CD4-positive, alpha-beta T cell treated with Interleukin-4 for 1 hour (primary cell): ENCODE measurements around the gene CLDND2.

Experiments
- DNase-seq, 2 donors: peaks; one replicate each; pipeline ENCODE4 v3.0.0-alpha.2; 2020 to 2022

CLDND2 gene

DNA sequence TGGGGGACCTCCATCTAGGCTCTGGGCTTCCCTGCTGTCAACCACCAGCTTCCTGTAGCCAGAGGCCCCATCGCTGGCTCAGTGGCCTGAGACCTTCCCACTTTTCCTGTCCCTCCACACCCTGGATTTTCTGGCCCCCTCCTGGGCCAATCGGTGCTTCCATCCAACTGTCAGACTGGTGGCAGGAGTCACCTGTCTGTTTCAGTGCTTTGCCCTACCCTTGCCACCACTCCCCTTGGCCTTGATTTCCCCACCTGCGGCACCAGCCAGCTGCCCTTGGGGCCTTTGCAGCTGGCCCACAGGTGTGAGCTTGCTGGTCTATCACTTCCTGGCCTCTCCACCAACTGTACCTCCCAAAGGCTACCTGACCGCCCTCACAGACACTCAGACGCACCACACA is 39.4 kb downstream of the CLDND2 start:
- DNase-seq = no peak

DNA sequence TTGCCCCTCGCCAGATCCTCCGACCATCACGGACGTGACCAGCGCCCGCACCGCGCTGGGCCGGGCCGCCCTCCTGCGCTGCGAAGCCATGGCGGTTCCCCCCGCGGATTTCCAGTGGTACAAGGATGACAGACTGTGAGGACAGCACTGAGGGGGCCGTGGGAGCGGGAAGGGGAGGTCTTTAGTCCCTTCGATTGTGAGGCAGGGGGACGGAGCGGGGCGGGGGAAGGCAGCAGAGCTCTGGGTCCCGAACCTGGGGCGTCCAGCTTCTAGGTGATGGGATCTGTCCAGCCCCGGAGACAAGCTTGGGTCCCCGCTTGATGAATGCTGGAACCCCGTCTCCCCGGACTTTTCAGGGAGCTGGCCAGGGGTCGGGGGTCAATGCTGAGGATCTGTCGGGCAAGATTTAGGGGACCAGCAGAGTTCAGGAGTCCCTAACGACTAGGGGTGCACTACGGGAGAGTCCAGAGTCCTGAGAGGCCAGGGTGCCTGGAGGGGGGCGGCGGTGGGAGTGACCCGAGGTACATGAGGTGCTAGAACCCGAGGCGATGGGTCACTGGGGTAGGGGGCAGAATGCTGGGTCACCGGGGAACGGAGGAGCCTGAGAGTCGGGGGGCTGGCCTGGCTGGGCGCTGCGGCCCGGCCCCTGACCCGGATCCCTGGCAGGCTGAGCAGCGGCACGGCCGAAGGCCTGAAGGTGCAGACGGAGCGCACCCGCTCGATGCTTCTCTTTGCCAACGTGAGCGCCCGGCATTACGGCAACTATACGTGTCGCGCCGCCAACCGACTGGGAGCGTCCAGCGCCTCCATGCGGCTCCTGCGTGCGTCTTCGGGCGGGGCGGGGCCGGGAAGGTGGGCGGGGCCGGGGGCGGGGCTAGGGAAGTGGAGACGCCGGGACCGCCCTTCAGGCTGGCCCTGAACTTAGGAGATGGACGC is 41.5 kb downstream of the CLDND2 start:
- DNase-seq = peak; percentile 40 to 63

DNA sequence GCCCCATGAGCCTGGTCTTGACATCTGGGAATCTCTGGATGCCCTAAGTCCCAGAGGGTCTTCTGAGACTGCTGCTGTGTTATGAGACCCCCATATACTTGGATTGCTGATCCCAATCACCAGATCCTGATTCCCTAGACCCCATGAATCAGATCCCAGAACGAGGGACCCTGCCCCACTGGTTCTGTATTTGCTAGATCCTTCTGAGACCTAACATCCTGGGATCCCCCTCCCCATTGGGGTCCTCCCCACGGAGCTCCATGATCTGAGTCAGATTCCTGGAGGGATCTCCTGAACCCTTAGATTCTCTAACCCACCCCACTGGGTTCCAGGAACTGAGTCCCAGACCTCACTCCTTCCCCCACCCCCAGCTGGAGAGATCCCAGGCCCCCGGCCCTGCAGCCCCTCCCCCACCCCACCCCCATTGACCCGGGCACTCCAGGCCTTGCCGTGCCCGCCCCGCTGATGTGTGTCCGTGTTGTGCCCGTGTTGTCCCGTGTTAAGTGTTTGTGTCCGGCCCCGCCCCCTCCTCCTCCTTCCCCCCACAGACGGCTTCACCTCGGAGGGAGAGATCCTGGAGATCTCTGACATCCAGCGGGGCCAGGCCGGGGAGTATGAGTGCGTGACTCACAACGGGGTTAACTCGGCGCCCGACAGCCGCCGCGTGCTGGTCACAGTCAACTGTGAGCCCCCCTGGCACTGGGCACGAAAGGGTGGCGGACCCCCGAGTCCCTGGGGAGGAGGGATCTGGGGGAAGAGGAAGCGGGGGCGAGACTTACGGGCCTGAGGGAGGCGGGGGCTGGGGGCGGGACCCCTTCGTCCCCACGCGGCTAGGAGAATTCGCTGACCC is 42.4 kb downstream of the CLDND2 start:
- no peak for DNase-seq

DNA sequence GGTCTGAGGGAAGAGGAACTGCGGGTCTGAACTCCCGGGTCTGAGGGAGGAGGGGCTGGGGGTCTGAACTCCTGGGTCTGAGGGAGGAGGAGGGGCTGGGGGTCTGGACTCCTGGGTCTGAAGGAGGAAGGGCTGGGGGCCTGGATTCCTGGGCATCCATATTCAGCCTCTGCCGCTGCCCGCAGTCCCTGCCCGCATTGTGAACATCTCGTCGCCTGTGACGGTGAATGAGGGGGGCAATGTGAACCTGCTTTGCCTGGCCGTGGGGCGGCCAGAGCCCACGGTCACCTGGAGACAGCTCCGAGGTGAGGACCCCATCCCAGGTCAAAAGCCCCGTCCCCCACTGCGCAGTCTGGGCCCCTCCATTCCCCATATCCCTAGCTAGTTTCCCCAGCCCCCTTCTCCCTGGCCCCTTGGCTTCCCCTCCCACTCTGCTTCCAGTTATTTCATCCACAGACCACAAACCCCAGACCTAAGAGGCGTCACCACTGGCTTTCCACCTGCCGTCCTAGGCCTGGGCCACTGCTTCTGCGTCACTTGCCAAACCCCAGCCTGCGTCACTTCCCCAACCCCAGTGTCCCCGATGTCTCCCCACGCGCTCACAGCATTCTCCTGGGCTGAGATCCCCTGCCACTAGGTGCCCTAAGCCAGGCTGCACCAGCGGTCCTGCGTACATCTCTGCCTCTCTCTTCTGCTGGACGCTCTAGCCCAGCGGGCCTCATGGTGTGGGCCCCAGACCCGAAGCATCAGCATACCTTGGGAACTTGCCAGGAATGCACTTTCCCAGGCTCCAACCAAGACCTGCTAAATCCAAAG is 43.4 kb downstream of the CLDND2 start:
- DNase-seq = peak in 1 of 2 donors; percentile 31

DNA sequence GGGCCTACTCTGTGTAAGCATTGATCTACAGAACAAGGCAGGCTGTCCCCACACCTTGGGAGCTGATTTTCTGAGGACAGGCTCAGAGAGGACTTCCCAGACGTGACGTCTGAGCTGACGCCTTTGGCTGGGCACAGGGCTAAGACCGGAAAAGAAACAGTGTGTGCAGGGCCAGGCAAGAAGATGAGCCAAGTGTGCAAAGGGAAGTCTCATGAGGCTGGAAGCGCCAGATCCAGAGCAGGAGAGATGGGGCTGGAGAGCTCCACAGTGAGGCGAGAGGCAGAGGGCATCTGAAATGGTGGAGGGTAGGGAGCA is 44.7 kb downstream of the CLDND2 start:
- no peak for DNase-seq

DNA sequence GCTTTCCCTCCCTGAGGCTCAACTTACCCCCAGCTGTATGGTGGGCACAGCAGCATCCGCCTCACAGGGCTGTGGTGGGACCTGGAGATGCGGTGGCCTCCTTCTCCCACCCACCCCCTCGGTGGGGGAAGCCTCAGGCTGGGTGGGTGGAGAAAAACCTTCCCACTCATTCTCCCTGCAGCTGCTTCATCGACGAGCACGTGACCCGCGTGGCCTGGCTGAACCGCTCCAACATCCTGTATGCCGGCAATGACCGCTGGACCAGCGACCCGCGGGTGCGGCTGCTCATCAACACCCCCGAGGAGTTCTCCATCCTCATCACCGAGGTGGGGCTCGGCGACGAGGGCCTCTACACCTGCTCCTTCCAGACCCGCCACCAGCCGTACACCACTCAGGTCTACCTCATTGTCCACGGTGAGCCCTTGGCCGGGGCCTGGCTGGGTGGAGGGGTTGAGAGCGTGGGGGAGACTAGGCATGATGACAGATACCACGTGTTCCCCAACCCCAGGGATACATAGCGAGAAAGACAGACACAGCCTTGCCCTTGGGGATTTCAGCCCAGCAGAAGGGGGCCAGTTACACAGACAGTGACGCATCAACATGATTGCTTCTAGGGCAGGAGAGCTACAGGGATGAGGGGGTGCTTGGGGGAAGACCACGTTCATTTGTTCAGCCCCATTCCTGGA is 45.2 kb downstream of the CLDND2 start:
- no peak for DNase-seq

DNA sequence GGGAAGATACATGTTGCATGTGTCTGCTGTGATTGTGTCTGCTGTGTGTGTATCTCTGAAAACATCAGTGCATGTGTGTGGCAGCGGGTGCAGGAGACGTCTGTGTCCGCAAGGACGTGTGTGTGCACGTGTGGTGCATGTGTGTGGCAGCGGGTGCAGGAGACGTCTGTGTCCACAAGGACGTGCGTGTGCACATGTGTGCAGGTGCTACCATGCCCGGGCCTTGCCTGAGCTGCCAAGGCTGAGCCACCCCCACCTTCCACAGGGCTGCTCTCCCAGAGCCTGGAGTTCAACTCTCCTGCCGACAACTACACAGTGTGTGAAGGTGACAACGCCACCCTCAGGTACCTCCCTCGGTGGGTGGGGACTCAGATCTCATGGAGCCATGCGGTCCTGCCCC is 47.0 kb downstream of the CLDND2 start:
- DNase-seq = no peak

DNA sequence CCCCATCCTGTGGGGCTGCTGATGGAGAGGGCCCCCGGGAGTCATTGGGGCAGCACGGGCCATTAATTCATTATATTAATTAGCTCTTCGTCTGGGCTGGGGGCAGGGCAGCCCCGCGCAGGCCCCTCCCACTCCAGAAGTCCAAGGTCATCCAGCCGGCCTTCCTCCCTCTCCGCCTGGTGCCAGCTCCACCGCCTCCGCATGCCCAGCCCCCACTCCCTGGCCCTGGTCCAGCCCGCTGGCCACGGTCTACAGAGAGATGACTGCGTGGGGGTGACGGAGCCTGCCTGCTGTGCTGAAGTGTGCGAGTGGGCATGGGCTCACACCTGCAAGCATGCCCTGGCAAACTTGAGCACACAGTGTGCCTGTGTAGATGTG is 48.5 kb downstream of the CLDND2 start:
- no peak for DNase-seq

DNA sequence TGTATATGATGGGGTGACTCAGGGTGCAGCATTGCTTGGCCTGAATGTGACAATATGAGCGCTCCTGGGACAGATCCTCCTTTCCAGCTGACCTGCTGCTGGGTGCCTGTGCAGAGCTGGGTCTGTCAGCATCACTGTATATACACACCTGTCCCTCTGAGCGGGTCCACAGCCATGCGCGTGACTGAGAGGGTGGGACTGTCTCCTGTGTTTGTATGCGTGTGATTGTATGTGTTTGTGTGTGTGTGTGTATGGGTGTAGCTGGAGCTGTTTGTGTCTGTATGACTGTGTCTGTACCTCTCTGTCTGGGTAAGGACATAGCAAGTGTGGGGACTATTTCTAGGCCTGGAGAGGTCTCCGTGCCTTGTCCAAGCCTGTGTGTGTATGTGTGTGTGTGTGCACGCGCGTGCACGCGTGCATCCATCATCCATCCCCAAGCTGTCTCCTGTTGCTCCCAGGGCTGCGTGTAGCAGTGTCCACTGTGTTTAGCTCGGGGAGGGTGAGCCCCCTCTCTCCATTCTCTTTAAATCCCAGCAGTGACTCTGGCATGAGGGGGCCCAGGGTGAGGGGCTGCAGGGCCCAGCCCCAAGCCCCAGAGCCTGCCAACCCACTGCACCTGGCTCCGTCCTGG is 49.0 kb downstream of the CLDND2 start:
- DNase-seq = no peak

DNA sequence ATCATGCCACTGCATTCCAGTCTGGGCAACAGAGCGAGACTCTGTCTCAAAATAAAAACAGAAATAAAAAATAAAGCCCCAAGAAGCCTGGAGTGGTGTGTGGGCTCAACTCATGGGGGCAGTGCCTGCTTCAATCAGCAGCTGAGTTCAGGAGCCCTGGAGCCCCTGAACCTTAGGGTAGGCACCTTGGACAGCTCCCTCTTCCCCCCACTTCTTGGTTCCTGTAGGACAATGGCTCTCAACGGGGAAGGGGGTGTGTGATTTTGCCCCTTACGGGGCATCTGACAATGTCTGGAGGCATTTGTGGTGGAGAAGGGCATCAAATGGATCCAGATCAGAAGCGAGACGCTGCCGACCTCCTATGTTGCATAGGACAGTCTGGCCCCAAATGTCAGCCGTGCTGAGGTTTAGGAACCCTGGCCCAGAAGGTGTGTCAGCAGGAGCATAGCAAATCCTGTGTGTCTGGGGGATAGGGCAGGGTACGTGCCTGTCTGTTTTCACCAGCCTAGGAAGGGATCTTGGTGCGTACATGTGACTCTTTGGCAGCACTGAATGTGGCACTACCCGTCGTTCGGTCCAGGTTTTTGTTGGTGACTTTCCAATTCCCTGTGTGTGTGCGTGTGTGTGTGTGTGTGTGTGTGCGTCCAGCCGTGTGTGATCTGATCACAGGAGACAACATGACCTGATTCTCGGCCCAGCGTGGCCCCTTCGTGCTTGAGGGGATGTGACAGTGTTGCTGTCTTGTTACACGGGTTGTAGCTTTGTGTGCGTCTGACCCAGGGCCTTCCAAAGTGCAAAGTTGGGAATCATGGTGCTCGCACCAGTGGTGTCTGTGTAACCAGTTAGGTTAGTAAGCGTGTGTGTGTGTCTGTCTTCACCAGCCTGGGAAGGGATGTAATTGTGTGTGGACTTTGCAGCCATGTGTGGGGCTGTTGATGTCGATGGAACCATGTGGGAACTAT is 49.8 kb downstream of the CLDND2 start:
- no peak for DNase-seq

DNA sequence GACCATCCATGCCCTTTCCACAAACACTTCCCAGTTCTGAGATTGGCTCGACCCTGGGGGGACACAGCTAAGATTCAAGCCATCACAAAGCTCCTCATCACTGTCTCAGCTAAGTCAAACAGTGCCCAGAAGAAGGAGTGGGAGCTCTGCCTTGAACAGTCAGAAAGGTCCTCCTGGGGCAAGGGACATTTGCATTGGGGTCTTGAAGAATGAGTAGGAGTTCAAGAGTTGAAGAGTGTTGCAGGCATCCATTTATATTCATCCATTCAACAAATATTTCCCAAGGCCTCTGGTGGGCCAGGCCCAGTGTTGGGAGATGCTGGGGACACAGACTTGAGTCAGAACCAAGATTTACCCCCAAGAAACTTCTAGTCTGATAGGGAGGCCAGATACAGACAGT is 50.8 kb downstream of the CLDND2 start:
- DNase-seq = no peak

DNA sequence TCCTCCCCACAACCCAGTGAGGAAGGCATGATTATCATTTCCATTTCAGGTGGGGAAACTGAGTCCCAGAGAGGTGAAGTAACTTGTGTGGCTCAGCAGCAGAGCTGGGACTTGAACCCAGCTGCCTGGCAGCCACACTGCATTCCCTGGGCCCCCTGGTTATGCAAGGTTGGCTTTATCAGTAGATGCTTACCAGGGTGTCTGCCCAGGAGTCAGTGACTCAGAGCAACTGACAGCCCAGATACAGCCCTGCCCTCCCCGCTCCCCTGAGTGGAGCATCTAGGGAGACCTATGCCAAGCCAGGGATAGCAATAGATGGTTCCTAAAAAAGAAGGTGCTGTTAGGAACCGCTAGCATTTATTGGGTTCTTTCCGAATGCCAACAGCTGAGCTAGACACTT is 51.4 kb downstream of the CLDND2 start:
- DNase-seq = no peak
